SH-SY5Y (cell line): ENCODE measurements around the gene RPL6.

Experiments
- GATA2 ChIP-seq: IDR thresholded peaks from 2 replicates; pipeline ENCODE4 v1.6.1; 2011; ENCODE audit warnings: mild to moderate bottlenecking, low read depth, low read length
- GATA3 ChIP-seq: IDR thresholded peaks from 2 replicates; pipeline ENCODE4 v1.6.1; 2011; ENCODE audit warnings: low read depth, mild to moderate bottlenecking, low read length, moderate library complexity

DNA sequence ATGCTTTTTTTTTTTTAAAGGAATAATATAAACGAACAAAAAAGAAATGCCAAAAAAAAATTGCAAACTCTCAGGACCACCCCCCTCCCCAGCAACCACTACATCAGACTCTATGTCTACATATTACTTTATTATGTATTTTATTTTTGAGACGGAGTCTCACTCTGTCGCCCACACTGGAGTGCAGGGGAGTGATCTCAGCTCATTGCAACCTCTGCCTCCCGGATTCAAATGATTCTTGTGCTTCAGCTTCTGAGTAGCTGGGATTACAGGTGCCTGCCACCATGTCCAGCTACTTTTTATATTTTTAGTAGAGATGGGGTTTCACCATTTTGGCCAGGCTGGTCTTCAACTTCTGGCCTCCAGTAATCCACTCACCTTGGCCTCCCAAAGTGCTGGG is 50.1 kb downstream of the RPL6 start:
- TF ChIP-seq GATA3 (no peak), GATA2 (no peak)
